Measurements from ENCODE around the gene IL32.

Gene IL32

DNA sequence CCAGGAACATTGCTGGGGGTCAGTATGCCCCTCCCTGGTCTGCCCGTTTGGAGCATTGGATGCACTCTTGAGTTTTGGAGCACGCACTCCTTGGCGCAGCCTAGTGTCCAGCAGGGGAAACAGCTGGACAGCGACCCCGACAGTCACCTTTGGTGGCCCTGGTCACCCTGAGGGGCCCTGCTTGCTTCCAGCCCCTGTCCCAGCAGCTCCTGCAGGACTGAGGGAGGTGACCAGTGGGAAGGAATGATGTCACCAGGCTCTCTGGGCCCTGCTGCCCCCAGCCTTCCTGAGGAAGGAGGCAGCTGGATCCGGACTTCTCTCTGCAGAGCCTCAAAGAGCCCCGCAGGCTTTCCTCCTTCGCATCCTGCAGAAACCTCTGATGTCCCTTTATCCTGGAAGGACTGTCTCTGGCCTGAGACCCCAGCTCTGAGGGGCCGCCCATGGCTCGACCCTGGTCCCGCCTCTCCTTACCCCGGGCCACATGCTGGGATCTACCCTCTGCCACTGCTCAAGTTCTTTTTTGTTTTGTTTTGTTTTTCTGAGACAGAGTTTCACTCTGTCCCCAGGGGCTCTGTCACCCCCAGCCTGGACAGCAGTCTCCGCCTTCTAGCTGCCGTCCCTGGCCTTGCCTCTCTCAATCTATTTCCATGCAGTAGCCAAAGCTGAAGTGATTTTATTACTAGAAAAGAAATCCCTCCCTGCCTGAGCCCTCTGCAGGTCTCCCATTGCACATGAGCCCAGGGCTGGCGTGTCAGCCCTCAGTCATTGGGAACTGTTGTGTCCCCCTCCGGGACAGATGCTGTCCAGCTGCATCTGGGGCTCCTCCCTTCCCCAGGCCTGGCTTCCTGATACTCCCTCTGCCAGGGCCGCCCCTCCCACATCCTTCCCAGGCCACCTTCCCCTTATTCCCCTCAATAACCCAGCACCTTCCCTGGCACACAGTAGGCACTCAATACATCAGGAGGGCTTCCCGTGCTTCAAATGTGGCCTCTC is 22.1 kb downstream of the IL32 start:
- no peak for TF ChIP-seq TAF1 (IDR thresholded peaks at IDR 0.05; ENCODE audit: borderline replicate concordance, insufficient read depth, low read length)
- TF ChIP-seq, protein P1, sequence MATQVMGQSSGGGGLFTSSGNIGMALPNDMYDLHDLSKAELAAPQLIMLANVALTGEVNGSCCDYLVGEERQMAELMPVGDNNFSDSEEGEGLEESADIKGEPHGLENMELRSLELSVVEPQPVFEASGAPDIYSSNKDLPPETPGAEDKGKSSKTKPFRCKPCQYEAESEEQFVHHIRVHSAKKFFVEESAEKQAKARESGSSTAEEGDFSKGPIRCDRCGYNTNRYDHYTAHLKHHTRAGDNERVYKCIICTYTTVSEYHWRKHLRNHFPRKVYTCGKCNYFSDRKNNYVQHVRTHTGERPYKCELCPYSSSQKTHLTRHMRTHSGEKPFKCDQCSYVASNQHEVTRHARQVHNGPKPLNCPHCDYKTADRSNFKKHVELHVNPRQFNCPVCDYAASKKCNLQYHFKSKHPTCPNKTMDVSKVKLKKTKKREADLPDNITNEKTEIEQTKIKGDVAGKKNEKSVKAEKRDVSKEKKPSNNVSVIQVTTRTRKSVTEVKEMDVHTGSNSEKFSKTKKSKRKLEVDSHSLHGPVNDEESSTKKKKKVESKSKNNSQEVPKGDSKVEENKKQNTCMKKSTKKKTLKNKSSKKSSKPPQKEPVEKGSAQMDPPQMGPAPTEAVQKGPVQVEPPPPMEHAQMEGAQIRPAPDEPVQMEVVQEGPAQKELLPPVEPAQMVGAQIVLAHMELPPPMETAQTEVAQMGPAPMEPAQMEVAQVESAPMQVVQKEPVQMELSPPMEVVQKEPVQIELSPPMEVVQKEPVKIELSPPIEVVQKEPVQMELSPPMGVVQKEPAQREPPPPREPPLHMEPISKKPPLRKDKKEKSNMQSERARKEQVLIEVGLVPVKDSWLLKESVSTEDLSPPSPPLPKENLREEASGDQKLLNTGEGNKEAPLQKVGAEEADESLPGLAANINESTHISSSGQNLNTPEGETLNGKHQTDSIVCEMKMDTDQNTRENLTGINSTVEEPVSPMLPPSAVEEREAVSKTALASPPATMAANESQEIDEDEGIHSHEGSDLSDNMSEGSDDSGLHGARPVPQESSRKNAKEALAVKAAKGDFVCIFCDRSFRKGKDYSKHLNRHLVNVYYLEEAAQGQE (IDR thresholded peaks at IDR 0.05; ENCODE audit: insufficient read depth in 1 of 2, low read depth in 2 of 2, low read length in 2 of 2) = peak; percentile 59 to 81; a peak in 2 of 4 replicates

DNA sequence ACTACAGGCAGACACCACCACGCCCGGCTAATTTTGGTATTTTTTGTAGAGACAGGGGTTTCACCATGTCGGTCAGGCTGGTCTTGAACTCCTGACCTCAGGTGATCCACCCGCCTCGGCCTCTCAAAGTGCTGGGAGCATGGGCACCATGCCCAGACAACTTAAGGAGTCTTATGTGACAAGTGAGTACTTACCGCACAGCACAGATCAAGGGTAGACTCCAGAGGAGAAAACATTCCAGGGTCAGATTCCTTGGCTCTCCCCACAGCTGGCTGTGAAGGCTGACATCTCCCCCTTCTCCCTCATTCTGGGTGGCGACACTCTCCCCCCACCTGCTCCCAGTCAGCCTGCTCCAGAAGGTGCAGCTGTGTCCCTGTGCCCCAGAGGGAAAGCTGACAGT is 23.0 kb downstream of the IL32 start:
- no peak for TF ChIP-seq SIN3A (IDR thresholded peaks at IDR 0.05; ENCODE audit: borderline replicate concordance, insufficient read depth, low read length)
- no peak for TF ChIP-seq FOXP2 (optimal IDR thresholded peaks at IDR 0.05; ENCODE audit: borderline replicate concordance, extremely low read depth, extremely low read length, insufficient read depth)
- TF ChIP-seq, protein P1 (IDR thresholded peaks at IDR 0.05; ENCODE audit: insufficient read depth in 1 of 2, low read depth in 2 of 2, low read length in 2 of 2) = no peak
- TF ChIP-seq TAF1 (IDR thresholded peaks at IDR 0.05; ENCODE audit: borderline replicate concordance, insufficient read depth, low read length) = no peak
- TF ChIP-seq POLR2AphosphoS5 (IDR thresholded peaks at IDR 0.05; ENCODE audit: low read depth, low read length) = no peak

- TF ChIP-seq TAF1 (IDR thresholded peaks at IDR 0.05; ENCODE audit: borderline replicate concordance, insufficient read depth, low read length) (no peak), FOXP2 (optimal IDR thresholded peaks at IDR 0.05; ENCODE audit: borderline replicate concordance, extremely low read depth, extremely low read length, insufficient read depth) (no peak), SIN3A (IDR thresholded peaks at IDR 0.05; ENCODE audit: borderline replicate concordance, insufficient read depth, low read length) (no peak), POLR2AphosphoS5 (IDR thresholded peaks at IDR 0.05; ENCODE audit: low read depth, low read length) (no peak)
- TF ChIP-seq, protein P1 (IDR thresholded peaks at IDR 0.05; ENCODE audit: insufficient read depth in 1 of 2, low read depth in 2 of 2, low read length in 2 of 2) = no peak
Observed at GRCh38 chr16:3088925-3089716, 23.7 kb downstream of the IL32 start.

DNA sequence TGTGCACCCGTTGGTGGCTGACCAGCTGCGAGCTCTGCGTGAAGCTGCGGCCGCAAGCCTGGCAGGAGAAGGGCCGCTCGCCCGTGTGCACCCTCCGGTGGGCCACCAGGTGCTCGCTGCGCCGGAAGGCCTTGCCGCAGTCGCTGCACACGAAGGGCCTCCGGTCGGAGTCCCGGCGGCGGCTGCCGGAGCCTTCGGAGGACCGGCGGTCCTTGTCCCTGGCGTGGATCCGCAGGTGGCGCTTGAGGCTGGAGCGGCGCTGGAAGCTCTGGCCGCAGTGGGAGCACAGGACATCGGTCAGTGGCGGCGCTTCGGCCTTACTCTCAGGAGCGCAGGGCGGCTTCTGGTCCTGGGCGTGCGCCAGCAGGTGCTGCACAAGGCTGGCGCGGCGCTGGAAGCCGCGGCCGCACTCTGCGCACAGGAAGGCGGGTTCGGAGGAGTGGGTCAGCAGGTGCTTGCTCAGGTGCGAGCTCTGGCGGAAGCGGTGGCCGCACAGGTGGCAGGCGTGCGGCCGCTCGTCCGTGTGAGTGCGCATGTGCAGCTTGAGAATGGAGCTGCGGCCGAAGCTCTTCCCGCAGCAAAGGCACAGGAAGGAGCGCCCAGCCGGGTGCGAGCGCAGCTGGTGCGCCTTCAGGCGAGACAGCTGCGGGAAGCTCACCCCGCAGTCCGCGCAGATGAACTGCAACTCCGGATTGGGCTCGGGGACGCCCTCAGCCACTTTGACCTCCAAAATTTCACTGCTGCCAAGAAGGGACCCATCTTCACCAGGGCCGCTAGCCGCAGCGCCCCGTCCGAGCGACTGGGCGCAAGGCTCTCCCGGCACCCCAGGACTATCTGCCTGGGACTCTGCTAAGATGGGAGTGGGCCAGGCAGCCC is 24.5 kb downstream of the IL32 start:
- no peak for TF ChIP-seq FOXP2 (optimal IDR thresholded peaks at IDR 0.05; ENCODE audit: borderline replicate concordance, extremely low read depth, extremely low read length, insufficient read depth)
- no peak for TF ChIP-seq POLR2AphosphoS5 (IDR thresholded peaks at IDR 0.05; ENCODE audit: low read depth, low read length)
- no peak for TF ChIP-seq TAF1 (IDR thresholded peaks at IDR 0.05; ENCODE audit: borderline replicate concordance, insufficient read depth, low read length)
- TF ChIP-seq, protein P1 (IDR thresholded peaks at IDR 0.05; ENCODE audit: insufficient read depth in 1 of 2, low read depth in 2 of 2, low read length in 2 of 2) = no peak
- no peak for TF ChIP-seq SIN3A (IDR thresholded peaks at IDR 0.05; ENCODE audit: borderline replicate concordance, insufficient read depth, low read length)

Data from PFSK-1 (cell line).